ENCODE data around the gene HDAC4. TPM values are rescaled to one million over a fixed set of nuclear protein-coding genes. Genes with fewer than 3 reads are reported as not detected.

Gene HDAC4
- total and polyA plus RNA-seq, 2 experiments from 2014 or later = 8.1 to 41.8 TPM

- Histone ChIP-seq H3K36me3 (ENCODE audit: insufficient read depth) (no peaks in the 10 kb centered on the region), H4K20me1 (replicated peaks; ENCODE audit: insufficient read depth) (no peaks in the 10 kb centered on the region), H3K4me1 (ENCODE audit: insufficient read depth) (no peaks in the 10 kb centered on the region), H3K27me3 (ENCODE audit: insufficient read depth) (no peaks in the 10 kb centered on the region), H3F3A (replicated peaks; ENCODE audit: low read depth) (no peaks in the 10 kb centered on the region), H3K9me2 (ENCODE audit: insufficient read depth) (no peaks in the 10 kb centered on the region), H3K4me3 (no peak overlapping the region), H3K79me2 (replicated peaks; ENCODE audit: insufficient read depth) (no peaks in the 10 kb centered on the region), H3K4me2 (no peak overlapping the region), H3K27ac (ENCODE audit: low read depth) (no peak overlapping the region), H2AFZ (no peak overlapping the region)
- ATAC-seq = no peak
- H3K4me1 Mint-ChIP-seq = peaks cover 12% of the 10 kb centered on the region
- no peak overlapping the region for H3K27ac Mint-ChIP-seq
- H3K27me3 Mint-ChIP-seq (ENCODE audit: insufficient read depth, low read depth, poor library complexity) = peaks cover 11% of the 10 kb centered on the region
- 0 out of 3 replicates have a peak, but pooled peaks cover 3% of the 10 kb centered on the region for H3K36me3 Mint-ChIP-seq (ENCODE audit: low read depth)
- H3K4me3 Mint-ChIP-seq = no peak overlapping the region
- no peak for DNase-seq (ENCODE audit: low spot score)
- H3K9me3 Mint-ChIP-seq = peaks cover 9% of the 10 kb centered on the region
- TF ChIP-seq ZNF114 (CRISPR knock-in tag; IDR thresholded peaks at IDR 0.05) (no peak), POLR2AphosphoS5 (IDR thresholded peaks at IDR 0.05; ENCODE audit: low read depth) (no peak), REST (IDR thresholded peaks at IDR 0.05; ENCODE audit: unreplicated experiment) (no peak), ZNF462 (CRISPR knock-in tag; IDR thresholded peaks at IDR 0.05) (no peak), EZH2 (IDR thresholded peaks at IDR 0.05; ENCODE audit: low read depth, unreplicated experiment) (no peak), ZNF331 (CRISPR knock-in tag; IDR thresholded peaks at IDR 0.05; ENCODE audit: low read depth) (no peak), ETS1 (IDR thresholded peaks at IDR 0.05) (no peak), EZH2phosphoT487 (IDR thresholded peaks at IDR 0.05; ENCODE audit: unreplicated experiment) (no peak), NANOG (IDR thresholded peaks at IDR 0.05; ENCODE audit: borderline replicate concordance) (no peak), CTCF (conservative IDR thresholded peaks at IDR 0.05; ENCODE audit: low read depth in 2 of 2) (no peak), CREB1 (CRISPR knock-in tag; IDR thresholded peaks at IDR 0.05; ENCODE audit: low read depth) (no peak), STAT1 (IDR thresholded peaks at IDR 0.05; ENCODE audit: unreplicated experiment) (no peak), JUNB (IDR thresholded peaks at IDR 0.05; ENCODE audit: unreplicated experiment) (no peak)
Measured at GRCh38 chr2:239006622-239007285, 394.1 kb downstream of the HDAC4 start.

Measured in GM23338 (cell line).